K562 (cell line): ENCODE measurements around the gene HS2ST1. TPM values are rescaled to one million over a fixed set of nuclear protein-coding genes. Genes with fewer than 3 reads are reported as not detected.

Experiments used
- HMG20B ChIP-seq: fragments of 250-450 bp; sonication (Bioruptor Pico); IDR thresholded peaks from 2 replicates; pipeline ENCODE4 v1.5.0; 2021; ENCODE audit warnings: mild to moderate bottlenecking
- JUND ChIP-seq, 2 experiments: IDR thresholded peaks; 2 replicates in 1 of 2; 3 replicates in 1 of 2; pipeline ENCODE4 v1.6.1; 2011; ENCODE audit warnings: borderline replicate concordance in 2 of 2, low read depth in 2 of 2, low read length in 2 of 2, improper control_type of control experiment in 1 of 2, missing biosample characterization in 1 of 2, missing genetic modification characterization in 1 of 2, missing genetic modification reagents in 1 of 2
- KDM1A ChIP-seq, 2 experiments: fragments of 450-650 bp; IDR thresholded peaks; 2 replicates each; pipeline ENCODE4 v1.6.1; 2016; ENCODE audit warnings: mild to moderate bottlenecking in 2 of 2
- SMC3 ChIP-seq: conservative IDR thresholded peaks from 2 replicates; pipeline ENCODE4 v1.6.1; 2011; ENCODE audit warnings: low read depth, low read length, improper control_type of control experiment; ENCODE audit not compliant: insufficient read depth
- ZNF431 ChIP-seq: sonication (generic); formaldehyde crosslinking; IDR thresholded peaks from 2 replicates; pipeline ENCODE4 v1.8.0; 2022; ENCODE audit warnings: mild to moderate bottlenecking, missing genetic modification reagents
- polyA plus RNA-seq, 8 experiments: library from polyadenylated mRNA; depleted of rRNA in 4 of 8; stranded (reverse) in 5 of 8; unstranded in 3 of 8; fragments of >200 nt; fragmentation: Nextera tagmentation in 2 of 8; fragmentation: Illumina TruSeq in 1 of 8; extraction: Ambion mirVana in 2 of 8; extraction: Trizol in 1 of 8; gene quantifications; 2 replicates each; pipeline versions ENCODE4 v1.2.1 to v1.2.3, GENCODE V29; 2011 to 2014; ENCODE audit warnings: inconsistent platforms in 1 of 8, missing spikeins in 1 of 8
- total RNA-seq, 7 experiments: library from RNA; depleted of rRNA in 6 of 7; stranded (reverse); fragments of >200 nt in 6 of 7; fragmentation: Illumina TruSeq in 2 of 7; extraction: Trizol in 2 of 7; gene quantifications; 2 replicates each; pipeline versions ENCODE4 v1.2.1 to v1.2.3, GENCODE V29; 2011 to 2021; ENCODE audit warnings: low replicate concordance in 1 of 7
- TF ChIP-seq, protein P1 (sequence below), 2 experiments: fragments of 450-650 bp; formaldehyde crosslinking in 1 of 2; IDR thresholded peaks; 2 replicates each; pipeline versions ENCODE4 v1.4.0 to v1.6.1; 2014 to 2020; ENCODE audit warnings: mild to moderate bottlenecking in 2 of 2, borderline replicate concordance in 1 of 2, low read depth in 1 of 2
- TF ChIP-seq, protein P2 (sequence below): fragments of 250-450 bp; sonication (Bioruptor Pico); IDR thresholded peaks from 2 replicates; pipeline ENCODE4 v1.4.0; 2020; ENCODE audit warnings: mild to moderate bottlenecking, moderate library complexity

The HS2ST1 gene
- total and polyA plus RNA-seq, 9 of the 15 experiments (the other 6 are each of a cell fraction or from before 2014, with no cell fraction given), result 7.7 to 43.3 (median 25.8) TPM

DNA sequence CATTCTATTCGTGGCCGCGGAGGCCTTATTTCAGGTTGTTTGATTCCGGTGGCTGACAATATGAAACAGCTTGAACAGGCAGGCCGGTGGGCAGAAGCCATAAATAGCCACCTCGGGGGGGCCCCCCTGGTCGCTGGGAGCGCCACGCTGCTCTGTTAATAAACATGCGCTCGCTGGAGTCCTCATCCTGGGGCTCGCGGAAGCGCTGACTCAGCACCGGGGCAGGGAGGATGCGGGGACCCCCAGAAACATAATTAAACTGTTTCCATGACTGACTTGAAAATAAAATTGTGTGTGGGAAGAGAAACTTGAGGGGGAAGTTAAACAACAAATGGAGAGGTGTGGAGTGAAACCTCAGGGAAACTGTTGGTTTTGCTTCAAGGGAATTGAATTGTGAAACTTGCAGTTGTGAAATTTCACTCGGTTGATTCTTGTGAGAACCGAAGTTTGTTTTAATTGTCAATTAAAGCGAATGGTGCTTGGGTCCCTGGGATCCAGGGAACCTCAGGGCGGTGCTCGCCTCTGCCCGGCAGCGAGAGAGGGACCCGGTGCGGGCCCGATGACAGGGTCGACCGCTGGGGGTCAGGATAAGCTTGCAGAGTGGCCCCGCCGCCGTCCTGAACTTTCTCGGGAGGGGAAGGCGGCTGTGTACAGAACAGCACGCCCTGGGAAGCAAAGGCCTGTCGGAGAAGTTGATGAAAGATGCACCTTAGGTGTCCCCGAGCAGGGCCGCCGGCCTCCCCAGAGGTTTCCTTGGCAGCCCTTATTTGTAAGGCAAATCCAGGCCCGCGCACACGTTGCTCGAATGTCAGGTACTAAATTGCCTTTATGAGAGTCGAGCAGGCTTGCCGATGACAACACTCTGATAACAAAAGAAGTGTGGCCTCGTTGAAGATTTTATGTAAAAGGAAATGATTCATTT lies 237.3 kb downstream of the HS2ST1 start (continued):
- TF ChIP-seq, protein P1, sequence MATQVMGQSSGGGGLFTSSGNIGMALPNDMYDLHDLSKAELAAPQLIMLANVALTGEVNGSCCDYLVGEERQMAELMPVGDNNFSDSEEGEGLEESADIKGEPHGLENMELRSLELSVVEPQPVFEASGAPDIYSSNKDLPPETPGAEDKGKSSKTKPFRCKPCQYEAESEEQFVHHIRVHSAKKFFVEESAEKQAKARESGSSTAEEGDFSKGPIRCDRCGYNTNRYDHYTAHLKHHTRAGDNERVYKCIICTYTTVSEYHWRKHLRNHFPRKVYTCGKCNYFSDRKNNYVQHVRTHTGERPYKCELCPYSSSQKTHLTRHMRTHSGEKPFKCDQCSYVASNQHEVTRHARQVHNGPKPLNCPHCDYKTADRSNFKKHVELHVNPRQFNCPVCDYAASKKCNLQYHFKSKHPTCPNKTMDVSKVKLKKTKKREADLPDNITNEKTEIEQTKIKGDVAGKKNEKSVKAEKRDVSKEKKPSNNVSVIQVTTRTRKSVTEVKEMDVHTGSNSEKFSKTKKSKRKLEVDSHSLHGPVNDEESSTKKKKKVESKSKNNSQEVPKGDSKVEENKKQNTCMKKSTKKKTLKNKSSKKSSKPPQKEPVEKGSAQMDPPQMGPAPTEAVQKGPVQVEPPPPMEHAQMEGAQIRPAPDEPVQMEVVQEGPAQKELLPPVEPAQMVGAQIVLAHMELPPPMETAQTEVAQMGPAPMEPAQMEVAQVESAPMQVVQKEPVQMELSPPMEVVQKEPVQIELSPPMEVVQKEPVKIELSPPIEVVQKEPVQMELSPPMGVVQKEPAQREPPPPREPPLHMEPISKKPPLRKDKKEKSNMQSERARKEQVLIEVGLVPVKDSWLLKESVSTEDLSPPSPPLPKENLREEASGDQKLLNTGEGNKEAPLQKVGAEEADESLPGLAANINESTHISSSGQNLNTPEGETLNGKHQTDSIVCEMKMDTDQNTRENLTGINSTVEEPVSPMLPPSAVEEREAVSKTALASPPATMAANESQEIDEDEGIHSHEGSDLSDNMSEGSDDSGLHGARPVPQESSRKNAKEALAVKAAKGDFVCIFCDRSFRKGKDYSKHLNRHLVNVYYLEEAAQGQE (IDR thresholded peaks at IDR 0.05; ENCODE audit: borderline replicate concordance), result peak; percentile 54; the same call in 1 of the 2 replicates
- TF ChIP-seq, protein P1 (CRISPR knock-in tag; IDR thresholded peaks at IDR 0.05; ENCODE audit: low read depth), result no peak
- TF ChIP-seq JUND (IDR thresholded peaks at IDR 0.05; ENCODE audit: borderline replicate concordance, low read depth, low read length) (0 out of 2 replicates have a peak, but pooled peaks have one; percentile 11), JUND (tag; IDR thresholded peaks at IDR 0.05; ENCODE audit: borderline replicate concordance, low read depth, low read length) (no peak), ZNF431 (no peak), KDM1A (IDR thresholded peaks at IDR 0.05) (no peak), SMC3 (peak; percentile 41; the same call in 1 of the 2 replicates), HMG20B (CRISPR knock-in tag) (no peak)
- TF ChIP-seq, protein P2, sequence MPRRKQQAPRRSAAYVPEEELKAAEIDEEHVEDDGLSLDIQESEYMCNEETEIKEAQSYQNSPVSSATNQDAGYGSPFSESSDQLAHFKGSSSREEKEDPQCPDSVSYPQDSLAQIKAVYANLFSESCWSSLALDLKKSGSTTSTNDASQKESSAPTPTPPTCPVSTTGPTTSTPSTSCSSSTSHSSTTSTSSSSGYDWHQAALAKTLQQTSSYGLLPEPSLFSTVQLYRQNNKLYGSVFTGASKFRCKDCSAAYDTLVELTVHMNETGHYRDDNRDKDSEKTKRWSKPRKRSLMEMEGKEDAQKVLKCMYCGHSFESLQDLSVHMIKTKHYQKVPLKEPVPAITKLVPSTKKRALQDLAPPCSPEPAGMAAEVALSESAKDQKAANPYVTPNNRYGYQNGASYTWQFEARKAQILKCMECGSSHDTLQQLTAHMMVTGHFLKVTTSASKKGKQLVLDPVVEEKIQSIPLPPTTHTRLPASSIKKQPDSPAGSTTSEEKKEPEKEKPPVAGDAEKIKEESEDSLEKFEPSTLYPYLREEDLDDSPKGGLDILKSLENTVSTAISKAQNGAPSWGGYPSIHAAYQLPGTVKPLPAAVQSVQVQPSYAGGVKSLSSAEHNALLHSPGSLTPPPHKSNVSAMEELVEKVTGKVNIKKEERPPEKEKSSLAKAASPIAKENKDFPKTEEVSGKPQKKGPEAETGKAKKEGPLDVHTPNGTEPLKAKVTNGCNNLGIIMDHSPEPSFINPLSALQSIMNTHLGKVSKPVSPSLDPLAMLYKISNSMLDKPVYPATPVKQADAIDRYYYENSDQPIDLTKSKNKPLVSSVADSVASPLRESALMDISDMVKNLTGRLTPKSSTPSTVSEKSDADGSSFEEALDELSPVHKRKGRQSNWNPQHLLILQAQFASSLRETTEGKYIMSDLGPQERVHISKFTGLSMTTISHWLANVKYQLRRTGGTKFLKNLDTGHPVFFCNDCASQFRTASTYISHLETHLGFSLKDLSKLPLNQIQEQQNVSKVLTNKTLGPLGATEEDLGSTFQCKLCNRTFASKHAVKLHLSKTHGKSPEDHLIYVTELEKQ, result no peak
- TF ChIP-seq, all 486 proteins: peak for 15
